NCI-H1105 treated with DMSO at 0.1 percent for 48 hours (cell line): ENCODE measurements around the gene GPC2.

ENCODE experiments used
- DNase-seq: peaks from one replicate; lab custom pipeline; 2025; lab: John Stamatoyannopoulos, UW

Gene GPC2

GRCh38 chr7:100120733-100121036, 56.5 kb downstream of the GPC2 start:
- no peak for DNase-seq

DNA sequence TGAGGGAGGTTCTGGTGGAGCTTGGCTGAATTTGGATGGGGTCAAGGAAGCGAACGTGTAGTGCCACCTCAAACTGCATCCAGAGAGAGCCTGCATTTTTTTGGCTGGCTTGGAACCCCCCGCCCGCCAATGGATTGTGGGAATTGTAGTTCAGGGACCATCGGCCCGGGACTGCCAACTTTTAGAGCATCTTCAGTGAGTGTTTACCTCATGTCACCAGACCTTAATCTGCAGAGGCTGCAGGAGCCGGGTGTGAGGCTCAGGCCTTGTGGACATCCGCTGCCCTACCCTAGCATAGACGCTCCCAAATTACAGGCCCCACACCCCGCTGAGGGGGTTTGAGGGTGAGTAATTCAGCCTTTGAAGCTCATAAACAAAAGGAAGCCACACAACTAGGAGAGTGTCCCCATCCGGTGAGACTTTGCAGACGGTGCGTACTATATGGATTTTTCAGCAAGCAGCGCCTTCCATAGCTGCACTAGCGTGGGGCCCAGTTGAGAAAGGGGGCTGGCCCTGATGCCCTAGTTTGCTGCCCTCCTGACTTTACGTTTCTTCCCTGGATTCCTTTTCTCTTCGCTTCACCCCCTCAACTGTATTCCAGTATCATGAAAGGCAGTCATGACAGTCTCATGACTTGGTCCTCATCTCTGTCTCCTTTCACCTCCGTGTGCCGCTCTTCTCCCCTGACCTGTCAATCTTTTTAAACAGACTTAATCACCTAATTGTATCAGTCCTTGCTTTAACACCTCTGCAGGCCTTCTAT, 57.0 kb downstream of the GPC2 start:
- peak; percentile 40 for DNase-seq
